ENCODE data around the gene LITAF.

DNA sequence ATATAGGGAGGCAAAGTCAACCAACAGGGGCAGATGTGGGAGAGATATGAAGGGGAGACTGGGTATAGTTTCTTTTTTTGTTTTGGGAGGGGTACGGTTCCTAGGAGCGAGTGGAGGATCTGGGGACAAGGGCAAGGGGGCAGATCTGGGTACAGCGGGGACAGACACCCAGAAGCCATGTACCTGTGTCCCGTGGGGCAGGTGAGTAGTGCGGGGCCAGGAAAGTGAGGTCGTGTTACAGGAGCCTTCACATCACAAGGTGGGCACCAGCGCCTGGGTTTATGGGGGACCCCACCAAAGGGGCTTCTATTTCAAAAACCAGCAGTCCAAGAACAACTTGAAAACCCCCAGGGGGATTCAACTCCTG lies 11.5 kb downstream of the LITAF start:
- TF ChIP-seq CTCF (IDR thresholded peaks at IDR 0.05; ENCODE audit: insufficient read depth, low read length) (no peak), POLR2AphosphoS5 (IDR thresholded peaks at IDR 0.05; ENCODE audit: low read depth) (no peak), REST (IDR thresholded peaks at IDR 0.05; ENCODE audit: insufficient replicate concordance, low read depth) (no peak), SPI1 (IDR thresholded peaks at IDR 0.05; ENCODE audit: borderline replicate concordance, low read depth) (no peak)
